GM23248 (cell line): ENCODE measurements around the gene PLCB1.
"Not testable (repeated sequence)": the region's sequence is repeated elsewhere in the genome, so short reads cannot be mapped to it uniquely, and the experiment has no call there.

Experiments used
- EZH2 ChIP-seq: fragments of 200-600 bp; sonication (generic); IDR thresholded peaks from 2 replicates; pipeline ENCODE4 v1.6.1; 2018; ENCODE audit warnings: antibody characterized with exemption, mild to moderate bottlenecking; ENCODE audit not compliant: insufficient read depth, poor library complexity, severe bottlenecking
- EZH2phosphoT487 ChIP-seq: fragments of 200-600 bp; sonication (generic); IDR thresholded peaks from 2 replicates; pipeline ENCODE4 v1.6.1; 2018; ENCODE audit warnings: antibody characterized with exemption, moderate library complexity, mild to moderate bottlenecking, low read depth; ENCODE audit not compliant: insufficient read depth

DNA sequence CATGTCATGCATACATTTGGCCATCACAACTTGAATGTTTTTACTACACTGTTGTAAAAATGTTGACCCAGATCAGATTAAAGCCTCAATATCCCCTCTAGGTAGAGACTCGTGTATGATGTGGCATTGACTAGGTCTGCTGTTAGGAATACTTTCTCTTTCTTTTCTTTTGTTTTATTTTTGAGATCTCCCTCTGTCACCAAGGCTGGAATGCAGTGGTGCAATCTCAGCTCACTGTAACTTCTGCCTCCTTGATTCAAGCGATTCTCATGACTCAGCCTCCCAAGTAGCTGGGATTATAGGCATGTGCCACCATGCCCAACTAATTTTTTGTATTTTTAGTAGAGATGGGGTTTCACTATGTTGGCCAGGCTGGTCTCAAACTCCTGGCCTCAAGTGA is 334.7 kb downstream of the PLCB1 start:
- not testable (repeated sequence) for TF ChIP-seq EZH2, EZH2phosphoT487
